ENCODE data around the gene BSG. TPM values are rescaled to one million over a fixed set of nuclear protein-coding genes. Genes with fewer than 3 reads are reported as not detected.
A peak's percentile ranks its signal among the peaks of the same experiment; 100 is the strongest.

Gene BSG
- total RNA-seq, 1 experiment from 2014 or later: 758 TPM

GRCh38 chr19:572140-572742 lies at the start of gene BSG (continued):
- TF ChIP-seq TEAD1 (CRISPR knock-in tag; IDR thresholded peaks at IDR 0.05) (peak; percentile 82), IRF1 (CRISPR knock-in tag; IDR thresholded peaks at IDR 0.05) (peak; percentile 66; the same call in 1 of the 2 replicates), ARID4B (CRISPR knock-in tag; IDR thresholded peaks at IDR 0.05; ENCODE audit: borderline replicate concordance) (peak; percentile 72; the same call in 1 of the 2 replicates), NR3C1 (CRISPR knock-in tag; conservative IDR thresholded peaks at IDR 0.05; ENCODE audit: low read depth) (no peak), NR2C2 (CRISPR knock-in tag; IDR thresholded peaks at IDR 0.05) (no peak), CTCF (IDR thresholded peaks at IDR 0.05) (no peak), PREB (CRISPR knock-in tag; IDR thresholded peaks at IDR 0.05; ENCODE audit: borderline replicate concordance) (no peak), ERG (CRISPR knock-in tag; IDR thresholded peaks at IDR 0.05) (no peak), EMX1 (CRISPR knock-in tag; IDR thresholded peaks at IDR 0.05) (no peak), ATF2 (CRISPR knock-in tag; IDR thresholded peaks at IDR 0.05; ENCODE audit: borderline replicate concordance, low read depth) (no peak), CBFB (CRISPR knock-in tag; IDR thresholded peaks at IDR 0.05; ENCODE audit: low read depth) (peak; percentile 78; the same call in 1 of the 2 replicates), MXD4 (CRISPR knock-in tag; IDR thresholded peaks at IDR 0.05; ENCODE audit: borderline replicate concordance) (no peak), TP53 (CRISPR knock-in tag; IDR thresholded peaks at IDR 0.05) (peak; percentile 91; the same call in 1 of the 2 replicates), AFF4 (CRISPR knock-in tag; IDR thresholded peaks at IDR 0.05; ENCODE audit: borderline replicate concordance) (no peak), MYBL2 (CRISPR knock-in tag; IDR thresholded peaks at IDR 0.05) (no peak)

All from WTC11 (cell line).